Stimulated activated CD4-positive, alpha-beta T cell treated with anti-CD3 and anti-CD28 coated beads, Interleukin-1b, Interleukin-23, amount 100 ng/mL, for 1 hour (primary cell): Measurements from ENCODE around the gene PARD3B.

Experiments used
- DNase-seq, 2 donors: peaks; one replicate each; pipeline ENCODE4 v3.0.0-alpha.2; 2020; ENCODE audit warnings: low read depth in 2 of 2

The PARD3B gene

DNA sequence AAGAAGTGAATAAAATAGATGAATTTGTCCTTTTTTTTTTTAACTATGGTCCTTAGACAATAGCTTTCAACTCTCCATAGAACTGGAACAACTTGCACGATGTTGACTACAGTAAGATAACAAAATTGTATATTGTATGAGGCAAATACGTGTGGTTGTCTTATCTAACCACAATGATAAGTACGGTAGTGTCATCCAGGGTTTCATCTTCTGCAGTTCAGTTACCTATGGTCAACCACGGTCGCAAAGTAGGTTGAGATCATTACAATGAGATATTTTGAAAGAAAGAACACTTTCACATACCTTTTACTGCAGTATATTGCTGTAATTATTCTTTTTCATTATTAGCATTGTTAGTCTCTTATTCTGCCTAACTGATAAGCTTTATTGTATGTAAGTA is 295.2 kb downstream of the PARD3B start:
- no peak for DNase-seq

GRCh38 chr2:204842068-204842467 is 296.8 kb downstream of the PARD3B start:
- no peak for DNase-seq

DNA sequence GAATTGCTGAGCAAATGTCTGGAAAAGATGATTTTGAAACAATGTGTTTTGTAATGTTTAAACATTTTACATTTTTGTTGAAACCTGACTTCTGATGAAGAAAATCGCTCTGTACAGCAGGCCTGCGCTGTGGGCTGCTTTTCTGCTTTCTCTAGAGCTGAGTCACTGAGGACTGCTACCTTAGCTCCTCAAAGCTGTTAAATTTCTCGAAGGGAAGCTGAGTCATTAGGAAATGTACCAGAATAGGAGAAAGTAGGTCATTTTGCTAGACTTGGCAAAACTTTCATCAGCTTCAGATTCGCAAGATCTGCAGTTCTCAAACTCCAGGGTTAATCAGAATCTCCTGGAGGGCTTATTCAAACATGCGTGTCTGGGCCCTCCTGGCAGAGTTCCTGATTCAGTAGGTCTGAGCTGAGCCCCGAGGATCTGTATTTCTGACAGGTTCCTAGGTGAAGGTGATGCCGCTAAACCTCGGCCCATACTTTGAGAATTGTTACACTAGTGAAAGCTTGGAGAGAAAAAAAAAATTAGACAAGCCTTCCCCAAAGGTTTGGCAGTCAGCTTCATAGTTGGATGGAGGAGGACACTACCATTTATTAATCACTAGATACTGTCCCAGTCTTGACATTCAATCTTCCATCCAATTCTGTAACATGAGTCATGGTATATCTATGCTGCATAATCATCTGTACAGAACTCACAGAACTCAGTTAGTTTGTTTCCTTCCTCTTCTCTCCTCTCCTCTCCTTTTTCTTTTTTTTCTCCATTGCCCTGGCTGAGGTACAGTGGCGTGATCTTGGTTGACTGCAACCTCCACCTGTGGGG is 297.6 kb downstream of the PARD3B start:
- no peak for DNase-seq

- no peak for DNase-seq
Measured at GRCh38 chr2:204846471-204846870, 301.2 kb downstream of the PARD3B start.

- no peak for DNase-seq
Measured at GRCh38 chr2:204849892-204850291, 304.6 kb downstream of the PARD3B start.

- no peak for DNase-seq
Measured at GRCh38 chr2:204850581-204850980, 305.3 kb downstream of the PARD3B start.

DNA sequence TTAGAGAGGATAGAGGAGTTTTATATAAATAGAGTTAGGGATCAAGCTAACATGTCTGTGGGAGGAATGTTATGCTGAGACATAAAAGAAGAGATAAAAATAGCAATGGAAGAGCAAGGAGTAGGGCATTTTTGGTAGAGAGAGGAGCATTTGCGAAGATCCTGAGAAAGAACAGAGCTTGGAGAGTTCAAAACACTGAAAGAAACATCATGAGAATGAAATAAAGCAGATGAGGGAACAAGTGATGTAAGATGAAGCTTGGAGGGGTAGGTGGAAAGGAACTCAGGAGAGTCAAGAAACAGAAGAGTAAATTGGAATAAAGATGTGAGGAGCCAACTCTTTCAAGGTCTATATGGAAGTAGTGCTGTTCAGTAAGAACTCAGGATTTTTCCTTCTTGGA is 308.6 kb downstream of the PARD3B start:
- no peak for DNase-seq

DNA sequence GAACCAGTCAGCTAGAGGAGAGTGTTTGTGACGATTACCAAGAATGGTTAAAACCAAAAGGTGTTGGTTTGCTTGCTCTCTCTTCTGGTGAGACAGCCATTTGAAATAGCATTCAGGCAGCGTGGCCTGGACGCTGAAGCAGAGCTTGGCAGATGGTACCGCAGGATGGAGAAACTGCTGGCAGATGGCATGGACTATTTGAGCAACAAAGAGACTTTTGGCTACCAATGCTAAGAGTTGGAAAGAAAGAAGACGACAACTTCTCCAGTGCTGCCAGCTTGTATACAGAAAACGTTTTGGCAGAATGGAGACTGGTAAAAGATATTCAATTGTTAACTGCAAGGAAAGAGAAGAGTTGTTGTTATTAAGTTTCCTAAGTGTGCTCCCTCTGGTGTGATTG is 315.0 kb downstream of the PARD3B start:
- DNase-seq, result no peak

- no peak for DNase-seq
Measured at GRCh38 chr2:204862809-204863208, 317.5 kb downstream of the PARD3B start.

- DNase-seq, result no peak
Measured at GRCh38 chr2:204863336-204863735, 318.1 kb downstream of the PARD3B start.

DNA sequence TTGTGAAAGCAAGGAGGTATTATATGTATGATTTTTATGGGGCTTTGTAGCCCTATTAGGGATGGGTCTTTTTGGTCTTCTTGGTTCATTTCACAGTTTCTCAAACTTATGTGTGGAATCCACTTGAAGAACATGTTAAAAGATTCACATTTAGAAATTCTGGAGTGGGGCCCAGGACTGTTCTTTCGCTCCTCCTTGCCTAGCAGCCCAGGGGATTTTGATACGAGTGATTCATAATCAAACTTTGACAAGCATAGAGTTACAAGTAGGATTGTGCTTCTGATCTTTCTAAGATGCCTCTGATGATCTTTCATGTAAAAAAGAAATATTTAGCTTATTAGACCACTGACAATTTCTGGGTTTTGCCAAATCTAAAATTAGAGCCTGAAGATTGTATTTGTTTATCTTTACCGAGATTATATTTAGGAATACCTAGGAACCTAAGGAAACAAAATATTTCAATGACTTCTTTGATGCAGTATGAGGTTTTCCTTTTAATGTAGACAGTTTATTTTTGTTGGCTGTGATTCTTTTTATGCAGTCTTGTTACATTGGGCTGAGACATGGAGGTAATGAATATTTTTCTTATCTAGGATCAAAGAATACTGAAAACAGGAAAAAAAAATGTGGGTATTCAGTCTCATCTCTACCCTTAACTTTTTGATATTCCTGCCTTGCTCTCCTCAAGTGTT is 324.0 kb downstream of the PARD3B start:
- no peak for DNase-seq

DNA sequence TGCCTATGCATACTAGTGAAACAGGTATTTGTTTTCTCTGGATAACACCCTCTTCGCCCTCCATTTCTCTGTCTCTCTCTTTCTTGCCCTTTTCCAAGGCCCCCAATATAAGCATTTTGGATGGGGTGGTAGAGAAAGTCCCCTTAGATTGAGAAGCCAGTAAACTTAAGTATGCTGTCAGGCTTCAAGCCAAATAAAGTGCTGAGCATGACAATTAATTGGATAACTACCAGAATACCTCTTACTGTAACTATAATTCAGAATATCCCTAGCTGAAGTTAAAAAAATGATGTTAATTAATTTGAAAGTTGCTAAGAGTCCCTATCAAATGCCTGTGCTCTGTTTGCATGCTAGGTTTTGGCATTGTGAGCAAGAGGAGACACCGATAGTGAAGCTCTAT is 324.8 kb downstream of the PARD3B start:
- DNase-seq, result no peak

GRCh38 chr2:204871231-204871953 is 326.1 kb downstream of the PARD3B start:
- no peak for DNase-seq

- no peak for DNase-seq
Measured at GRCh38 chr2:204876311-204876710, 331.0 kb downstream of the PARD3B start.

- DNase-seq, result no peak
Measured at GRCh38 chr2:204877691-204878090, 332.4 kb downstream of the PARD3B start.

- DNase-seq, result no peak
Measured at GRCh38 chr2:204880928-204881327, 335.7 kb downstream of the PARD3B start.

DNA sequence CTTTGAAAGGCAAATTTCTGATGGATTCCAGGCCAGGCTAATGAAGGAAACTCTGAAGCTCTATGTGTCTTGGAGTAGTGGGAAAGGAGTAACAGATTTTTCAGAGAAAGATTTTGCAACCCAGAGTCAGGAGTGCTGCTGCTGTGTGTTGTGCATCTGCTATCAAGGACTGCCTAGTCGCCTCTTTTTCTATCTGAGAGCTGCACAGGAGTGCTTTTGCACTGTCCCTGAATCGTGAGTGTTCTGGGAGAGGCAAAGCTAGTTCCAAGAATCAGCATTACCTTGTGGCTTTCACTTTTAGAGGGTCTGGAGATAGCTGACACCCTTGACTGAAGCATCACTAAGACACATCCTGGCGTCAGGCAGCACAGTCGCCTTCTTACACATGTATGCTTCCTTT is 336.4 kb downstream of the PARD3B start:
- no peak for DNase-seq

DNA sequence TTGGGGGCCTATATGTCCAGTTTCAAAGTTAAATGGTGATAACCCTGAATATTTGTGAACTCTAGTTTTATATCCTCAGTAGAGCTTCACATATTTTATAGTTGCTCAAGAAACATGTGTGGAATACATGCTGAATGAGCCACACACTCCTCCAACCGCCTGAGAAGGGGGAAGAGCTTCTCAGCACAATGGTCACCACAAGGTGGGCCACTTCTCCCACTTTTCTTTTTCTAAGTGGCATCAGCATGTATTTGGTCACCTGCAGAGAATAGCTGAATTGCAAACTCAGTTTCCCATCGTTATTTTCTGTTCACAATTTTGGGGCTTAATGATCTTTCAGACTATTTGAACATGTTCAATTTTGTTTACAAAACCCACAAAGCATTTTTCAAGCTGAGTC is 340.5 kb downstream of the PARD3B start:
- no peak for DNase-seq

GRCh38 chr2:204886713-204887112 is 341.4 kb downstream of the PARD3B start:
- no peak for DNase-seq

- DNase-seq, result no peak
Measured at GRCh38 chr2:204888222-204888621, 342.9 kb downstream of the PARD3B start.

GRCh38 chr2:204890680-204891079 is 345.4 kb downstream of the PARD3B start:
- no peak for DNase-seq

- no peak for DNase-seq
Measured at GRCh38 chr2:204891739-204892138, 346.5 kb downstream of the PARD3B start.
